ENCODE measurements around the gene APOC3. TPM values are rescaled to one million over a fixed set of nuclear protein-coding genes. Genes with fewer than 3 reads are reported as not detected.
"Not testable (repeated sequence)": the region's sequence is repeated elsewhere in the genome, so short reads cannot be mapped to it uniquely, and the experiment has no call there.

Gene APOC3
- total RNA-seq, 1 donor from 2014 or later = not detected

DNA sequence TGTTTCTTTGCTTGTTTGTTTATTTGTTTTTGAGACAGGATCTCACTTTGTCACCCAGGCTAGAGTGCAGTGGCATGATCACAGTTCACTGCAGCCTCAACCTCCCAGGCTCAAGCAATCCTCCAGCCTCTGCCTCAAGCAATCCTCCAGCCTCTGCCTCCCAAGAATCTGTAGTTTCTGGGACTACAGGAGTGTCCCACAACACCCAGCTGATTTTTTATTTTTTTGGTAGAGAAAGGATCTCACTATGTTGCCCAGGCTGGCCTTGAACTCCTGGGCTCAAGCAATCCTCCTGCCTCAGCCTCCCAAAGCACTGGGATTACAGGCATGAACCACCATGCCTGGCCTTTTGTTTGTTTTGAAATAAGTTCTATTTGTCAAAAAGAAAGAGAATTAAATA, 28.0 kb upstream of the APOC3 start:
- intact Hi-C loops (cut with micrococcal nuclease) = not testable (repeated sequence)

GRCh38 chr11:116804001-116804400, 25.7 kb upstream of the APOC3 start:
- intact Hi-C loops (cut with micrococcal nuclease) = no loop called here

DNA sequence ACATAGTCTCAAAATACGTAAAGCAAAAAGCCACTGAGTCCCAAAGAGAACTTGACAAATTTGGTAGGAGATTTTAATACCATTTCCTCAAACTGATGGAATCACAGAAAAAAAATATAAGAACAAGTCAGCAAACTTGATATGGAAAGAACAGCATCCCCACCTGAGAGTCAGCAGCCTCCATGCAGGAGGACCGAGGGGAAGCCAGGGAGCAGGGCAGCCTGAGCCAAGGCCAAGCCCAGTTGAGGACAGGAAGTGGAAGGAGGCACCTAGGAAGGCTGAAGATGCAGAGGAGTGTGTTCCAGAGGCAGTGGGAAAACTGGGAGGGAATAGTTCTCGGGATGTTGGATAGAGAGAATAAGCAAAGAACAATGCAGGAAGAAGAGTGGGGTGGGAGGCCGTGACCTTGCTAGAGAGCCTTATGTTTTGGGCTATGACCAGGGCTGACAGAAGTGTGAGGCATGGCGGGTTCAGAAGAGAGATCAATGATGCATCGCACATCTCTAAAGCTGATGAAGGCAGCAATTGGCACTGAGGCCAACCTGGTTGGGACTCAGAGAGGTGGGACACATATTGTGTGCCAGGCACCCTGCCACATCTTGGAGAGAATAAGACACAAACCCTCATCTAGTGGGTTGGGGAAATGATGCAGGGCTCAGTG, 22.0 kb upstream of the APOC3 start:
- intact Hi-C loops (cut with micrococcal nuclease) = no loop called here

- intact Hi-C loops (cut with micrococcal nuclease) = no loop called here
These were observed 21.2 kb upstream of the APOC3 start for GRCh38 chr11:116808262-116809175.

DNA sequence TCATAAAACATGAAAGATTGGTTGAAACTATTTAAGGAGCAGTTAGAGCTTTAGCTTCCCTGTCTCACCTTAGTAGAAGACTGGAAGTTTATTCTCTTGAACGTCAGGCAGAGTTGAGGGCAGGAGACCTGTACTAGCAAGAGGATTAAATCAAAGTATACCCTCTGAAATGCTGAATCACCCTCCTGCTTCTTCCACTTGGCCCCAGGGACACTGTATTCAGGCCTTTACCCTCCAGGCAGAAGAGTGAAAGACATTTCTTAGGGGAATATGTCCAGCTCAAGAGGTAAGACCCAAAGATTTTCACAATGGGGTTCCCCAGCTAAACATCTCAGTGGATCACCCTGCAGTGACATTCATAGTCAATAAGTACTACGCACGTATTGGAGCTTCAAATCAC, 18.5 kb upstream of the APOC3 start:
- intact Hi-C loops (cut with micrococcal nuclease) = no loop called here

DNA sequence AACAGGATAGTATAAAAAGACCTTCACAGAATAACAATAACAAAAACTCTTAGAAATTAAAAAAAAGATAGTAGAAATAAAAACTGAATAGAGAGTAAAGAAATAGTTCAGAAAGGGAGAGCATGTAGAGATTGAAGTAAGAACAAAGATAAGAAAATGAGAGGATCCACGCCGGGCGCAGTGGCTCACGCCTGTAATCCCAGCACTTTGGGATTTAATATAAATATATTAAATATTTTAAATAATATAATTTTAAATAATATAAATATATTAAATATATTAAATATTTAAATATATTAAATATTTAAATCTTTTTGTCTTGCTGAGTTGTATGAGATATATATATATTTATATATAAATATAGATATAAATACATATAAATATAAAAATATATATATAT, 17.6 kb upstream of the APOC3 start:
- intact Hi-C loops (cut with micrococcal nuclease) = no loop called here

GRCh38 chr11:116813170-116813569, 16.5 kb upstream of the APOC3 start:
- intact Hi-C loops (cut with micrococcal nuclease) = no loop called here

DNA sequence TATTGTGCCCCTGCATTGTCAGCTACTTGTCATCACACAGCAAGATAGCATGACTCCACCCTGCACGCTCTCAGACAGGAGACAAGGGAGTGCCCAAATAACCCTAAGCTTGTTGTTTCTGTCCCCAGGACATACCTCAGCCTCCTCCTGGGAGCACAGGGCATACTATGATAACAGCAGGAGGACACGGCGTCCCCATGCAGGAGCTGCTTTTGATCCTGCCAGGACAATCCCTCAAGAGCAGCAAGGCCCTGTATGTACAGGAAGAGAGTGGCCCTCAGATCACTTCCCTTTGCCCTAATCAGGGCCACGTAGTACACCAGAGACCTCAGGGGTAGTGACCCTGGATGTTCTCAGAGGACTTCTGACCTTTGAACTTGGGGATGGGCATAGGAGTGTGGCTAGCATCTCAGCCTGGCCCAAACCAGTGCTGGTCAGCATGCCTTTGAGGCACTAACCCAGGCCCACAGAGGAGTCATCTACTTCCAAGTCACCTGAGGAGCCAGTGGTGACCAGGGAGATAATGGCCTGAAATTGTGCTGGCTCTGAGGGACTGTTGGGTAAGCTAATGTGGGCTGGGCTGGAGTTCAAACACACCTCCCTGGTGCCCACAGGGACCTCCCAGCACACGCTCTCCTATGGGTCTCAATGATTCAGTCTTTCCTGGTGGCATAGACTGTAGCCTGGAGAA, 15.8 kb upstream of the APOC3 start:
- intact Hi-C loops (cut with micrococcal nuclease) = no loop called here

DNA sequence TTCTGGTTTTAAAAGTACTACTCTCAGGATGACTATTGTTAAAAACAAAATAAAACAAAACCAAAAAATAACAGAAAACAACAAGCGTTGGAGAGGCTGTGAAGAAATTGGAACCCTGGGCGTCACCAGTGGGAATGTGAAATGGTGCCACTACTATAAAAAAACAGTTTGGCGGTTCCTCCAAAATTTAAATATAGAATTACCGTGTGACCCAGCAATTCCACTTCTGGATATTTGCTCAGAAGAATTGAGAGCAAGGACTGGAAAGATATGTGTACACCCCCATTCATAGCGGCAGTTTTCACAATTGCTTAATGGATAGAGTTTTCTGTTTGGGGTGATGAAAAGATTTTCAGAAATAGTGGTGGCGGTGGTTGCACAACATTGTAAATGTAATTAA, 15.2 kb upstream of the APOC3 start:
- intact Hi-C loops (cut with micrococcal nuclease) = no loop called here

DNA sequence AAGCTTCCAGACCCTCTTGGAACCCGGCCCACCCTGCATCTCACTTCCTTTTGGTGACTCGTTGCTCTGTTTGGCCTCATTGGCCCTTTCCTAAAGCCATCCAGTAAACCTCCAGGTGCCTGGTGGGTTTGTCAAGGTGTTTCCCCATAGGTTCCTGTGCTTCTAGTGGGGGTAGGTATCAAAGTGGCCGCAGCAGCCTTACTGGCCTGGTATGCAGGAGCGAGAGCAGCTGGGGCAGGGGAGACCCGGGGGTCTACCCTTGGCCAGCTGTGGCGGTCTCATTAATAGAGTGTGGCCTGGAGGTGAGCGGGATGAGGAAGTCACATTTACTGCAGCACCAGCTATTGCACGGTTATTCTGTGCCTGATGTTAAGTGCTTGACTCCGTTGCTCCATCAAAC, 10.7 kb upstream of the APOC3 start:
- intact Hi-C loops (cut with micrococcal nuclease) = no loop called here

GRCh38 chr11:116821050-116821918, 8.4 kb upstream of the APOC3 start:
- intact Hi-C loops (cut with micrococcal nuclease) = no loop called here

DNA sequence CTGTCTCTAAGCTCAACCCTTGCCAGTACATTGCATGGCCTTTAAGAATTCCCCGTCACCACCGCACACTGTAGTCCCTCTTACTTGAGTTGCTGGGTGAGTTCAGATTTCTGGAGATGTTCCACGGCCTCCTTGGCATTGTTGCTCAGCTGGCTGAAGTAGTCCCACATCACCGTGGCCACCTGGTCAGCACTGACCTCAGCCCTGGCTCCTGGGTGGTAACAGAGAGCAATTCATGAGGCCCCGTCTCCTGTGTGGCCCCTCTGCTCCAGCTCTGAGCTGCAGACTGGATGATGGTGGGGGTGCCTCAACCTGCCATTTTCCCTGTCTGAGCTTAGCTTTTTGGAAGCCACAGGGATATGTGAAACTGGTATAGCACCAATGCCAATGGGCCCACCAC, 7.1 kb upstream of the APOC3 start:
- intact Hi-C loops (cut with micrococcal nuclease) = no loop called here

- intact Hi-C loops (cut with micrococcal nuclease) = no loop called here
These were observed 6.5 kb upstream of the APOC3 start, which contains the start of gene APOA4 for GRCh38 chr11:116823031-116823843. APOA4 (minus strand) TSS chr11:116823304; CDS start chr11:116823191, 113 bp downstream.

DNA sequence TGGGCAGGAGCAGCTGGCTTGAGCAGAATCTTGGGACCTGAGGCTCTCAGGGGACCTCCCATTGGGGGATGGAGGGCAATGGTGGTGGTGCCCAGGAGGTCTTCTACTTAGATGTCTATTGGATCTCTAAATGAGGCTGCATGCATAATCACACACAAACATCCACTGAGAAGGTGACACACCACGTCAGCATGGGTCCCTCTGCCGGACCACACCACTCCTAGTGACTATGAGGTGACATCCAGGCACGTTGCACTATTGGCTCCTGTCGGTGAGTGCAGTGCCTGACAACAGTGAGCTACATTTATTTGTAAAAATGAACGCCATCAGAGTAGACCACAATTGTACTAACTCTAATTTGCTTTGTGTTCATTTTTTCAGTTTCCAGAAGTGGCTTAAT, 4.3 kb upstream of the APOC3 start:
- intact Hi-C loops (cut with micrococcal nuclease) = no loop called here

DNA sequence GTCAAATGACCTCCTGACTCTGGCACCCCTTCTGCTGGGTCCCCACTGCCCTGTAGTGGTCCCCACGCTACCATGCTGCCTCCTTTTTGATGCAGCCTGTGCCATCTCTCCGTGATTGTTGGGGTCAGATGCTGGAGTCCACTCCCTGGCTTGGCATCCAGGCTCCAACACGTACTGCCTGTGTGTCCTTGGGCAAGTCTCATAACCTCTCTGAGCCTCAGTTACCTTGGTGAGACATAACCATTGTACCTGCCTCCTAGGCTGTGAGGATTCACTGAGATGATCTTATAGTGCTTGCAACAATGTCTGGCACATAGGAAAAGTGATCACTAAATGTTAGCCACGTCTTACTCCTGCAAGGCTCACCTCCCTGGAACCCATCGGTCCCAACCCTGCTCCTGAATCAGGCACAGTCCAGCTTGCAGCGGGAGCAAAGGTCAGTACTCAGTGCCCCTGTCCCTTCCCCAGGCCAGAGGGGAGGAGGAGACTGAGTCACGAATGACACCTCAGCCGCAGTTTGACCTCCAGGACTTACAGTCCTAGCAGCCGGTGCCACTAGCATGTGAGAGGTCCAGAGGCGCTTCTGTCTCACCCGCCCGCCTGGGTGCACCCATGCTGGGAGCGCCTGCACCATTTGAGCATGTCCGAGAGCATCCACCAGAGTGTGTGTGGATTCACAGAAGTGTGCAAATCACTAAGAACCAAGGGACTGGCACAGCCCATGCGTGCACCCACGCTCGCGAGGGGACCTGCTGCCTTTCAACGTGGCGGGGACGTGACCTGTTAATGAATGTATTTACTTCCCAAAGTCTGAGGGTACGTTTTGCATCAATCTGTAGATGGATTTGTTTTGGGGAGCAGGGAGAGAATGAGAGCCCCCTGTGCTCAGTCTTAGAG, 3.6 kb upstream of the APOC3 start:
- intact Hi-C loops (cut with micrococcal nuclease) = no loop called here

GRCh38 chr11:116826751-116827431, 2.8 kb upstream of the APOC3 start:
- intact Hi-C loops (cut with micrococcal nuclease) = no loop called here

GRCh38 chr11:116827461-116827860, 2.2 kb upstream of the APOC3 start:
- intact Hi-C loops (cut with micrococcal nuclease) = no loop called here

GRCh38 chr11:116828632-116829524, 829 bp upstream of the APOC3 start:
- intact Hi-C loops (cut with micrococcal nuclease) = no loop called here

All from T-helper 1 cell treated with Interleukin-12 subunit alpha and Interleukin-12 subunit beta and Interleukin-4 antibody, amounts not matched to agents 30 ng/mL and 1 ng/mL, for 36 hours (primary cell).